HCT116 (cell line): ENCODE measurements around the gene APLP1.
A peak's percentile ranks its signal among the peaks of the same experiment; 100 is the strongest.

ENCODE experiments used
- CTCF ChIP-seq, 3 experiments: fragments of 200-600 bp in 1 of 3; sonication (generic) in 1 of 3; IDR thresholded peaks in 2 of 3; conservative IDR thresholded peaks in 1 of 3; 2 replicates each; pipeline ENCODE4 v1.5.1; 2012 to 2017; ENCODE audit warnings: low read depth in 2 of 3, low read length in 2 of 3, antibody characterized with exemption in 1 of 3, borderline replicate concordance in 1 of 3, control low read depth in 1 of 3, mild to moderate bottlenecking in 1 of 3, mixed read lengths in 1 of 3, mixed run types in 1 of 3, moderate library complexity in 1 of 3; ENCODE audit not compliant: insufficient read depth in 1 of 3
- EZH2phosphoT487 ChIP-seq: fragments of 200-600 bp; IDR thresholded peaks from 2 replicates; pipeline ENCODE4 v1.6.1; 2018; ENCODE audit warnings: antibody characterized with exemption, borderline replicate concordance
- MAX ChIP-seq: IDR thresholded peaks from 2 replicates; pipeline ENCODE4 v1.6.1; 2012
- POLR2A ChIP-seq: IDR thresholded peaks from 2 replicates; pipeline ENCODE4 v1.7.0; 2011; ENCODE audit warnings: borderline replicate concordance; ENCODE audit not compliant: insufficient read depth, insufficient read length; ENCODE audit errors: extremely low read depth
- RAD21 ChIP-seq: IDR thresholded peaks from 2 replicates; pipeline ENCODE4 v1.6.1; 2012; ENCODE audit warnings: low read depth, mild to moderate bottlenecking
- SIN3A ChIP-seq: IDR thresholded peaks from 2 replicates; pipeline ENCODE4 v1.6.1; 2012; ENCODE audit warnings: low read depth
- SP1 ChIP-seq: IDR thresholded peaks from 2 replicates; pipeline ENCODE4 v1.6.1; 2012; ENCODE audit warnings: low read depth
- SRF ChIP-seq: IDR thresholded peaks from 2 replicates; pipeline ENCODE4 v1.6.1; 2012; ENCODE audit warnings: low read depth
- TF ChIP-seq, protein P1 (sequence below): IDR thresholded peaks from 2 replicates; pipeline ENCODE4 v1.6.1; 2012

GRCh38 chr19:35828692-35829301, 39.6 kb upstream of the APLP1 start:
- no peak for TF ChIP-seq CTCF (IDR thresholded peaks at IDR 0.05 in 2 of 3, conservative IDR thresholded peaks at IDR 0.05 in 1 of 3; ENCODE audit: borderline replicate concordance in 1 of 3, insufficient read depth in 1 of 3, low read depth in 2 of 3, low read length in 2 of 3)
- TF ChIP-seq SIN3A = no peak
- no peak for TF ChIP-seq SP1
- TF ChIP-seq MAX = peak; percentile 17; the same call in 1 of the 2 replicates
- no peak for TF ChIP-seq EZH2phosphoT487
- TF ChIP-seq RAD21 = no peak
- TF ChIP-seq POLR2A = no peak
- TF ChIP-seq, protein P1, sequence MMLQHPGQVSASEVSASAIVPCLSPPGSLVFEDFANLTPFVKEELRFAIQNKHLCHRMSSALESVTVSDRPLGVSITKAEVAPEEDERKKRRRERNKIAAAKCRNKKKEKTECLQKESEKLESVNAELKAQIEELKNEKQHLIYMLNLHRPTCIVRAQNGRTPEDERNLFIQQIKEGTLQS = no peak
- no peak for TF ChIP-seq SRF
